Gastroesophageal sphincter (tissue), 3 donors: ENCODE measurements around the gene LGI1.

Experiments used
- EP300 ChIP-seq: sonication (generic); formaldehyde crosslinking; IDR thresholded peaks from one replicate; pipeline ENCODE4 v1.6.1; 2017; ENCODE audit warnings: antibody characterized with exemption, mild to moderate bottlenecking
- TF ChIP-seq, protein P1 (sequence below), 4 experiments: fragments of 200-600 bp in 2 of 4; fragments of 450-650 bp in 2 of 4; sonication (generic) in 1 of 4; IDR thresholded peaks; one replicate each; pipeline ENCODE4 v1.5.1; 2017 to 2019; ENCODE audit warnings: antibody characterized with exemption in 4 of 4, mild to moderate bottlenecking in 2 of 4, moderate library complexity in 2 of 4

DNA sequence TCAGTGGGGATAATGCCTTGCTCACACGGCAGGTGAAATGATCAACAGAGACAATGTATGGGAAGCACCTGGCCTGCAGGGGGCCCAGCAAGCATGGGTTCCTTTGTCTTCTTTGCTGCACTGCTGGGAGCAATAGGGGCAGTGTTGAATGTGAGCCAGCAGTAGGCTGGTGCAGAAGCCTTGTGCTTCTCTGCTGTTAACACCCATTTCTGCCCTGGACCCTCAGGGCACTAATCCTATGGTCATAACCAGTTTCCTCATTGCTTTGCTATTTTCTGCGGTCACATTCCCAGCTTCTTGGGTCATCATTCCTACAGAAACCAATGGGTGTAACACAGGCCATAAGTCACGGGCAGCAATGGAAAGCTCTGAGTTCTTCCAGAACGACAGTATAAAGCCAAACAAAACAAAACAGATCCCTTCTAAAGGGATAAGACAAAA, 10.9 kb upstream of the LGI1 start:
- TF ChIP-seq, protein P1, sequence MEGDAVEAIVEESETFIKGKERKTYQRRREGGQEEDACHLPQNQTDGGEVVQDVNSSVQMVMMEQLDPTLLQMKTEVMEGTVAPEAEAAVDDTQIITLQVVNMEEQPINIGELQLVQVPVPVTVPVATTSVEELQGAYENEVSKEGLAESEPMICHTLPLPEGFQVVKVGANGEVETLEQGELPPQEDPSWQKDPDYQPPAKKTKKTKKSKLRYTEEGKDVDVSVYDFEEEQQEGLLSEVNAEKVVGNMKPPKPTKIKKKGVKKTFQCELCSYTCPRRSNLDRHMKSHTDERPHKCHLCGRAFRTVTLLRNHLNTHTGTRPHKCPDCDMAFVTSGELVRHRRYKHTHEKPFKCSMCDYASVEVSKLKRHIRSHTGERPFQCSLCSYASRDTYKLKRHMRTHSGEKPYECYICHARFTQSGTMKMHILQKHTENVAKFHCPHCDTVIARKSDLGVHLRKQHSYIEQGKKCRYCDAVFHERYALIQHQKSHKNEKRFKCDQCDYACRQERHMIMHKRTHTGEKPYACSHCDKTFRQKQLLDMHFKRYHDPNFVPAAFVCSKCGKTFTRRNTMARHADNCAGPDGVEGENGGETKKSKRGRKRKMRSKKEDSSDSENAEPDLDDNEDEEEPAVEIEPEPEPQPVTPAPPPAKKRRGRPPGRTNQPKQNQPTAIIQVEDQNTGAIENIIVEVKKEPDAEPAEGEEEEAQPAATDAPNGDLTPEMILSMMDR (IDR thresholded peaks at IDR 0.05): no peak
- no peak for TF ChIP-seq EP300
